ENCODE results near the gene FBXO8. TPM values are rescaled to one million over a fixed set of nuclear protein-coding genes. Genes with fewer than 3 reads are reported as not detected.

FBXO8 gene
- total and polyA plus RNA-seq, 11 donors, result 14.3 to 38.5 (median 25.9) TPM

DNA sequence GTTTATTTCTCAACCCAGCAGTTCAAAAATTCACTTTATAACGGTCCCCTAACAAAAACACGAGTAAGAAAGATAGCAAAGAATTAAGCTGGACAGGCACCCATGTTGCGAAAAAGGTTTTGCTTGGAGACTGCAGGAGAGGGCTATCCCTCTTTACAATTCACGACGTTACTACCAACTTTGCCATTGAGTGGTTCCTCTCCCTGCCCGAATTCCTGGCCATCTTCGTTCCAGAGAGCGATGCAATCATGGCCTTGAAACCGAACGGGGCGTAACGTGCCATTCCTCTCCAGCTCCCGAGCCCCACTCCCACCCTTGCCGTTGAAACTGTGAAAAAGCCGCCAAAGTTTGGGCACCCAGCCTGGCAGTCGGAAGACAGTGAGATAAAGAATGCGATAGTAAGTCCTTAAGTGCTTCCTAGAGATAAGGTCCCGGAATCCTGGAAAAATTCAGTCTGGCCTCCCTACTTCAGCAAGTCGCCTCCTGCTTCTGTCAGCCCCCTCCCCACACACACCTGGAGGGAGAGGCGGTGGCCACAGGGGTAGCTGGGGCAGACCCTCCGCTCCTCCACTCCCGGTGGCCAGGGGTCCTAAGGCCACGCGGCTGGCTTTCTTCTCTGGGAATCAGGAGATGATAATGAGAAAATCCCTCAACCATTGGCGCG, 65.2 kb downstream of the FBXO8 start:
- ATAC-seq (peak in 2 of 4 donors; percentile 21 to 50), DNase-seq (no peak)
- H3K9me3 ChIP-seq, result no peaks in the 10 kb centered on the region
- intact Hi-C loops (cut with DNase I), result no loop called here
- no peaks in the 10 kb centered on the region for H3K36me3 ChIP-seq
- peaks cover 9 to 74% (median 38%) of the 10 kb centered on the region in 9 donors for H3K27me3 ChIP-seq
- WGBS, 4 donors, result 15 to 22% (median 18%) methylated on average over 25 to 26 of the region's 26 CpGs
- peak overlapping the region in 10 of 12 donors; percentile 40 to 78 (median 64) for H3K27ac ChIP-seq
- no peak for TF ChIP-seq POLR2A (IDR thresholded peaks at IDR 0.05)
- TF ChIP-seq, protein P1, sequence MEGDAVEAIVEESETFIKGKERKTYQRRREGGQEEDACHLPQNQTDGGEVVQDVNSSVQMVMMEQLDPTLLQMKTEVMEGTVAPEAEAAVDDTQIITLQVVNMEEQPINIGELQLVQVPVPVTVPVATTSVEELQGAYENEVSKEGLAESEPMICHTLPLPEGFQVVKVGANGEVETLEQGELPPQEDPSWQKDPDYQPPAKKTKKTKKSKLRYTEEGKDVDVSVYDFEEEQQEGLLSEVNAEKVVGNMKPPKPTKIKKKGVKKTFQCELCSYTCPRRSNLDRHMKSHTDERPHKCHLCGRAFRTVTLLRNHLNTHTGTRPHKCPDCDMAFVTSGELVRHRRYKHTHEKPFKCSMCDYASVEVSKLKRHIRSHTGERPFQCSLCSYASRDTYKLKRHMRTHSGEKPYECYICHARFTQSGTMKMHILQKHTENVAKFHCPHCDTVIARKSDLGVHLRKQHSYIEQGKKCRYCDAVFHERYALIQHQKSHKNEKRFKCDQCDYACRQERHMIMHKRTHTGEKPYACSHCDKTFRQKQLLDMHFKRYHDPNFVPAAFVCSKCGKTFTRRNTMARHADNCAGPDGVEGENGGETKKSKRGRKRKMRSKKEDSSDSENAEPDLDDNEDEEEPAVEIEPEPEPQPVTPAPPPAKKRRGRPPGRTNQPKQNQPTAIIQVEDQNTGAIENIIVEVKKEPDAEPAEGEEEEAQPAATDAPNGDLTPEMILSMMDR (IDR thresholded peaks at IDR 0.05), result no peak
- H3K4me1 ChIP-seq, result peaks cover 0 to 44% (median 28%) of the 10 kb centered on the region in 12 donors
- H3K4me3 ChIP-seq, result peak overlapping the region in 11 of 12 donors; percentile 25 to 61 (median 52)

DNA sequence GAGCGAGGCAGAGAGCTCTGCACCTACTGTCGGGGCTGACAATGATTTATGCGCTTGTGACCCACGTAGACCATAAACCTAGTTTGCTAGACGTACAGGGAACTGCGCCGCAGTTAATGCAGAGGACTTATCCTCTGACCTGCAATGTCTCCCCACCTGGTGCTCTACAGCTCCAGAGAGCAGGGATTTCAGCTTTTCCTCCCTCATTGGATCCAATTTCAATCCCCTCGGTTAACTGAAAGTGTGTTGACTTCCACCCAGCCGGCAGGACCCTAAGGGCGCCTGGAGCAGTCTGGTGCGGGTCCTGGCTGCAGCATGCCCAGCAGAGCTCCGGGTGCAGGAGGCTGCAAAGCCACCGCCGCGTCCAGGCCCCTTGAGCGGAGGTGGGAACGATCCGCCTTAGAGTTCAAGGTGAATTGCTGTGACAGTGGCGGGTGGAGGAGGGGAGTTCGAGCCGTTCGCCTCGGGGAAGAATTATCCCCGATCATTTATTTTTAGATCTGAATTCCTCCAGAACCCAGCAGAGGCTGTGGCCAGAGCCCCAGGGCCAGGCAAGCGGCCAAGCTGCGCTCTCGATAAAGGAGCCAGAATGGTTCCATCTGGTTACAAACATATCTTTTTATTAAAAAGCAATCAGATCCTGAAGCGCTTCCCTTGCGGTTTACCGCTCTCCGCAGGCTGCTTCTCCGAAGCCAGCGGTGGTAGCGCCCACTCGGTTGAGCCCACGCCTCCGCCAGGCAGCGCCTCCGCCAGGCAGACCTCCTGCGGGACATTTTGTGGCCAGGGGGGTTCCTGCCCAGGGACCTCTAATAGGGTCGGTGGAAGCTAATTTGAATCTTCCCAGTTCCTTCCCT, 66.0 kb downstream of the FBXO8 start:
- 4 to 6% (median 6%) methylated on average over 39 to 41 of the region's 41 CpGs for WGBS, 4 donors
- intact Hi-C loops (cut with DNase I), result no loop called here
- Histone ChIP-seq H3K9me3 (no peaks in the 10 kb centered on the region), H3K4me3 (peak overlapping the region; percentile 9 to 61 (median 50)), H3K36me3 (no peaks in the 10 kb centered on the region), H3K27ac (peak overlapping the region in 11 of 12 donors; percentile 40 to 78 (median 63)), H3K4me1 (peaks cover 0 to 44% (median 28%) of the 10 kb centered on the region in 12 donors), H3K27me3 (peaks cover 9 to 81% (median 41%) of the 10 kb centered on the region in 9 donors)
- ATAC-seq (peak; percentile 44 to 83 (median 72)), DNase-seq (peak; percentile 27 to 73 (median 52))
- no peak for TF ChIP-seq POLR2A (IDR thresholded peaks at IDR 0.05)
- TF ChIP-seq, protein P1 (IDR thresholded peaks at IDR 0.05), result no peak

DNA sequence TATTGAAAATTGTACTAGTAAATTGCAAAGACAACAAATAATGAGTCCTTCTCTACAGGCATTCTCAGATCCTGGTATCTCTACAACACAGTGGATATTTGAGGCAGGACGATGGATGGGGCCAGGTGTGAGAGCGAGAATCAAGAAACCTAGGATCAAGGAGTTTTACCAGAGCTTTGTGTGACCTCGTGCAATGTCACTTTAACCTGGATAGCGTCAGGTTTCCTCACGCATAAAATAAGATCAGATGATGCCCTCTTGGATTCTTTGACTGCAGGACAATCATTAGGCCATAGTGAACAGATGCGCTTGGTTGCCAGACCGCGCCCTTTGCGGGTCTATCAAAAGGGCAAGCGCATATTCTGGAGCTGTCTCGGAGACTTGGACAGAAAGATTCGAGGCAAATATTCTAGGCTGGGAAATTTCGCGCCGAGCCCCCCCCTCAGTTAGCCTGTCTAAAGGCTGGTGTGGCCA, 66.6 kb downstream of the FBXO8 start:
- TF ChIP-seq, protein P1 (IDR thresholded peaks at IDR 0.05), result no peak
- TF ChIP-seq POLR2A (IDR thresholded peaks at IDR 0.05), result no peak
- Histone ChIP-seq H3K4me1 (peaks cover 0 to 44% (median 28%) of the 10 kb centered on the region in 12 donors), H3K36me3 (no peaks in the 10 kb centered on the region), H3K4me3 (peak overlapping the region in 10 of 12 donors; percentile 9 to 61 (median 52)), H3K27me3 (peaks cover 9 to 88% (median 45%) of the 10 kb centered on the region in 9 donors), H3K9me3 (no peaks in the 10 kb centered on the region), H3K27ac (peak overlapping the region in 6 of 12 donors; percentile 46 to 78 (median 72))
- ATAC-seq (no peak), DNase-seq (no peak)
- WGBS, 4 donors, result 33 to 55% (median 47%) methylated on average over 15 of the region's 15 CpGs
- intact Hi-C loops (cut with DNase I), result no loop called here
